ELF-1 (cell line): ENCODE measurements around the gene SUN2.

Experiments
- DNase-seq: peaks from one replicate; pipeline ENCODE4 v3.0.0-alpha.2; 2016; ENCODE audit warnings: low read depth, low spot score

SUN2 gene

GRCh38 chr22:38753948-38754750, 1.6 kb downstream of the SUN2 start:
- peak; percentile 55 for DNase-seq

DNA sequence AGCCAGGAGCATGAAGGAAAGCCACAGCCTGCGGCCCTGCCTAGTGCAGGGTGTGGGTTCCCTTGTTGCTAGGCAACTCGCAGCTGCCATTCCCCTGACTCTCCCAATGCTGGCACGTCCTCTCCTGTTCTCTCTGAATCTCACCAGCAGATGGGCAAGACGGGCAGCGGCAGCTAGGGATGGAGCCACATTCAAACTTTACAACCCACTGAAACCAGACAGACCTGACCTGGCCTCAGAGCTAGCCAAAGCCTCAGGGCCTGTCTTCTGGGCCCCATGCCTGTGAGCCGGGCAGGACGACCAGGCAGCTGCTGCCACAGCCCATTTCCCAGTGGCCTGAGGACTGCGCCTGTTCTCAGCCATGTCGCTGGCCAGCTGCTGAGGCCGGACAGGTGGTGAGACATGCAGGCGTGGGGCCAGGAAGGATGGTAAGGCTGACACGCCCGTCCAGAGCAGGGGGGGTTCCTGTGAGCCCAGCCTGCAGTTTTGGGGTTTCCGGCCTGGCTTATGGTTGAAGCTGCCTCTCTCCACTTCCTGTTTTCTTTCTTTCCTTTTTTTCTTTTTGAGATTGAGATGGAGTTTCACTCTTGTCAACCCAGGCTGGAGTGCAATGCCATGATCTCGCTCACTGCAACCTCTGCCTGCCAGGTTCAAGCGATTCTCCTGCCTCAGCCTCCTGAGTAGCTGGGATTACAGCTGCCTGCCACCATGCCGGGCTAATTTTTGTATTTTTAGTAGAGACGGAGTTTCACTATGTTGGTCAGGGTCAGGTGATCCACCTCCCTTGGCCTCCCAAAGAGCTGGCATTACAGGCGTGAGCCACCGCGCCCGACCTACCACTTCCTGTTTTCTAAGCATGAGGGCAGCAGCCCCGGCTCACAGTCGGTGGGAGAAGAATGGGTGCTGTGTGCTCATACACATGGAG, 4.1 kb downstream of the SUN2 start:
- no peak for DNase-seq

- no peak for DNase-seq
These were observed 4.8 kb downstream of the SUN2 start for GRCh38 chr22:38751066-38751421.

DNA sequence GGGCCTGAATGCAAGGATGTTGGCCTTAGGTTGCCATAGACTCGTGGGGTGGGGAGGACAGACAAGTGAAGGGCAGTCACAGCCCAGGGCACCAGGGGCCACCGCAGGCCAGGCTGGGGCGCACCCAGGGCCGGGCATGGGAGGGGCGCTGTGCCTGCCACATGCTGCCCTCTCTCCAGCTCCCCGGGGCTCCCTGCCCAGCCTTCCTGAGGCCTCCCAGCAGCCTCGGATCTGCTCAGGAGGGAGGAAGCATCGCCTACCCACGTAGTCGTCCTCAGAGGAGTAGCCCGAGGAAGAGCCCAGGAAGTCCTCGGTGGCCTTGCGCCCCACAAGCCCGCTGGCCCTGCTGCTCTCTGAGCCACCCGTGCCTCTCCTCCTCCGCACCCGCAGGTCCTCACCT, 5.2 kb downstream of the SUN2 start:
- DNase-seq = no peak

DNA sequence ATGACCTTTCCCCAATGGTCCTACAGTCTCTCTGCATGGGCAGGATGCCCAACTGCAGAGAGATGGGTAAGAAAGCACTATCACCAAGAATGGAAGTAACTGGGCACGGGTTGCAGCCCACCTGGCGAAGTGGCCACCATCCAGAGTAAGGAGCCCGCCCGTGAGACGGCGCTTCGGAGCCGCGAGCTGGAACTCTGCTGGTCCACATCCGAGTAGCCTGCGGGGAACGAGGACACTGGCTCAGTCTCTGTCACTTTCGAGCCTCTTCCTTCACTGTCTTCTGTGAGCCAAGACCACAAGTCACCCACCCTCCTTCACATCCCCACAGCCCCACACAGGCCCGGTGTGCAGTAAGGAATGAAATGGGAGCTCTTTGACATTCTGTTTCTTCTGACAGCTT, 5.7 kb downstream of the SUN2 start:
- no peak for DNase-seq

DNA sequence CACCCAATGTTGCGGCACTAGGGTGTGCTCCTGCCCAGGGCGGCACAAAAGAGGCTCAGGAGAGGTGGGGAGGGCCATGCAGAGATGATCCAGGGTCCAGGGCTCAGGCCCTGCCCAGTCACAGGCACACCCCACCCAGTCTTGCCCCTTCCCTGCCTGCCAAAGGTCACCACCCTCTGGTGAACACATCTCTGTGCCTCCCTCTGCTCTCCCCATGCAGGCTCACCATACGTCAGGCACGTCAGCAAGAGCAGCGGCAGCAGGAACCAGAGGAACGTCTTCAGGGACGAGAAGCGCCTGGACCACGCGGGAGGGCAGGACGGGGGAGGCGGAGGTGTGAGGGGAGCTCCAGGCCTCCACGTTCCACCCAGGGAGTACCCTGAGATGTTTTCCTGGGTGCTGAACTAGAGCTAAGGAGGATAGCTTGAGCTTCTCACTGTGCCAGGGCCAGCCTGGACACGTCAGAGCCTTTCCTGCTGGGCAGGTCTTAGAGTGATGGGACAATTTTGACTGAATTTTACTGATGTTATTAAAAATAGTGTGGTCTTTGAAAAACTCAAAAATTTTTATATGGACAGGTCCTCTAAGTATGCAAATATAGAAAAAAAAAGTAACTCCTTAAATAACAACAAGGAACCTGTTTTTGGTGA, 7.2 kb downstream of the SUN2 start:
- DNase-seq = no peak

DNA sequence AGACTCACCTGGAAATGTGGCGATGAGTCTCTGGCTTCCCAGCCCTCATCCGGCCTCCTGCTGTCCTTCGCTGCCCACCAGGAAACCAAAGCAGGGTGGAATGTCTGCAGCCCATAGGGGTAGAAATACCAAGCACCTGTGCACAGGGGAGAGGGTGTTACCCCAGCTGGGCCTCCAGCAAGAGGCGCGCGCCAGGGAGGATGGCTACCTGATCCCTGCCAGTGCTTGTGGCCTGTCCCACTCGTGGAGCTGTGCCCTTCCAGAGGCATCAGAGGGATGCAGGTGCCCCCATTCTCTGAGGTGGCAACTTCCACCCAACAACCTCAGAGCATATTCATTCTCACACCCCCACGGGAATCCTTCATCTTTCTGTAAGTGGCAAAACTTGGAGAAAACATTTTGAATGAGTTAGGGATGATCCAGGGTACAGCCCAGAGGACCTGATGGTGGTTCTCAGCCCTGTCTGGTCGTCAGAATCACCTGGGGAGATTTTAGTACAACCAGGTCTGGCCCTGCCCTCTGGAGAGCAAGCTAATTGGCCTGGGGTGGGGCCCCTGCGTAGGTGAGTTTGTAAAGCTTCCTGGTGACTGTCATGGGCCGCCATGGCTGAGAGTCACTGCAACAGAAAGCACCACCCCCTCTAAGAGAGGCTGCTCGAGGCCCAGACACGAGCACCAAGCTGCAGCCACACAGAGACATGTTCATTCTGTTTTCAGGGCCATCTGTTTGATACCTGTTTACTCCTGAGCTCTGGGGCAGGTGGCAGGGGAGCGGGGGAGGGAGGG, 9.9 kb downstream of the SUN2 start:
- DNase-seq = no peak

GRCh38 chr22:38744981-38745380, 10.8 kb downstream of the SUN2 start:
- no peak for DNase-seq

DNA sequence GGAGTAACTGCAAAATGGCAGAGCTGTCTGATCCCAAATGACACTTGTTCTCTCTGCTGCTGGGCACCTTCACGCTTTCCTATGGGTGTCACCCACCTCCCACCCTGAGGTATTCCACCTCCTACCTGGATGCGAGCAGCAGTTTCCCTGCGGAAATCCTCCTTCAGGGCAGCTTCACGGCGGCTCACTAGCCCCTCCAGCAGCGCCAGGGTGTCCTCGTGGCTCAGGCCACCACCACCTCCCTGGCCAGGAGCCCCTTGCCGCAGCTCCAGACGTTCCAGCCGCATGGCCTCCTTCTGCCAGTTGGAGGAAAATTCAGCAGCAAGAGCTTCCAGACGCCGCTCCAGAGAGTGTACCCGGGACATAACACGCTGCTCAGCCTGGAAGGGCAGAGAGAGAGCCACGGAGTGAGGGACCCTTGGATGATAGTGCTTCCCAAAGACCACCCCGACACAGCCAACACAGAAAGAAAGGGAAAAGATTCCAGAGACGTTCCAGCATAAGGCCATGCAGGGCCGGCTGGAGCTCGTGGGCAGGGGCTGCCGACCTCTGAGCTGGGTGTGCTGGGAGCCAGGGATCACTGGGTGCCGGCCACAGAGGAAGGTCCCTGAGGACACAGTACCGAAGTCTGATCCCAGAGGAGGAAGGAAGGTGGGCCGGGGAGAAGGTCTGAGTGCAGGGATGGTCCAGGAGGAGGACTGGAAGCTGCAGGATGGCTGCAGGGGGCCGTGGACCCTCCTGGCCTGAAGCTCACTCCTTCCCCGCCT, 13.4 kb downstream of the SUN2 start:
- DNase-seq = no peak

DNA sequence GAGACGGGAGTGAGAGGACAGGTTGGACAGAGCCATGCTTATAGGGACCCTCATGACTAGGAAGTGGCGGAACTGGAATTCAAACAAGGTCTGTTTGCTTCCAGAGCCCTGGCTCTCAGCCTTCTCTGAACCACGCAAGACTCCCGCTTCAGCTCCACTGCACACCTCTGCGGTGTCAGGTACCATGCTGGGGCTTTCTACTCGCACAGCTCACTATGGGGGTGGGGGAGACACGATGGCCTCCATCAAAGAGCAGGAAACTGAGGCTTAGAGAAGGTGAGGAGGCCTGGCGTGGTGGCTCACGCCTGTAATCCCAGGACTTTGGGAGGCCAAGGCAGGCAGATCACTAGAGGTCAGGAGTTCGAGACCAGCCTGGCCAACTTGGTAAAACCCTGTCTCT, 14.2 kb downstream of the SUN2 start:
- DNase-seq = no peak

DNA sequence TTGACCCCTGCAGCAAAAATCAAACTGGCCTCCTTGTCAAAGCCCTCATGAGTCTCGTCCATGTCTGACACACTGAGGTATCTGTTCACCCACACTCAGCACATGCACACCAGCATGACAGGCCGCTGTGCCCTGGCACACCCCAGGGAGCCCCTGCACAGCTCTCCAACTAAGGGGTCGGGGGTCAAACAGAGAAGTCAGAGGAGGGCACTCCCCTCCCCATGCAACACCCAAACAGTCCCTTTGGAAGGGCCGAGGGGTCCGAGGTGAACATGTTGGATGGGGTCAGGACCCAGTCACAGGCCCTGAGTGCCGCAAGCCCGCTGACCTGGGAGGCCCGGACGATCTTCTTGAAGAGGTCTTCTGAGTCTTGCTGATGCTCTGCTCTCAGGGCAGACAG, 14.6 kb downstream of the SUN2 start:
- no peak for DNase-seq

- DNase-seq = no peak
These were observed 15.0 kb downstream of the SUN2 start for GRCh38 chr22:38740754-38741153.

- no peak for DNase-seq
These were observed 15.6 kb downstream of the SUN2 start for GRCh38 chr22:38740116-38740723.

DNA sequence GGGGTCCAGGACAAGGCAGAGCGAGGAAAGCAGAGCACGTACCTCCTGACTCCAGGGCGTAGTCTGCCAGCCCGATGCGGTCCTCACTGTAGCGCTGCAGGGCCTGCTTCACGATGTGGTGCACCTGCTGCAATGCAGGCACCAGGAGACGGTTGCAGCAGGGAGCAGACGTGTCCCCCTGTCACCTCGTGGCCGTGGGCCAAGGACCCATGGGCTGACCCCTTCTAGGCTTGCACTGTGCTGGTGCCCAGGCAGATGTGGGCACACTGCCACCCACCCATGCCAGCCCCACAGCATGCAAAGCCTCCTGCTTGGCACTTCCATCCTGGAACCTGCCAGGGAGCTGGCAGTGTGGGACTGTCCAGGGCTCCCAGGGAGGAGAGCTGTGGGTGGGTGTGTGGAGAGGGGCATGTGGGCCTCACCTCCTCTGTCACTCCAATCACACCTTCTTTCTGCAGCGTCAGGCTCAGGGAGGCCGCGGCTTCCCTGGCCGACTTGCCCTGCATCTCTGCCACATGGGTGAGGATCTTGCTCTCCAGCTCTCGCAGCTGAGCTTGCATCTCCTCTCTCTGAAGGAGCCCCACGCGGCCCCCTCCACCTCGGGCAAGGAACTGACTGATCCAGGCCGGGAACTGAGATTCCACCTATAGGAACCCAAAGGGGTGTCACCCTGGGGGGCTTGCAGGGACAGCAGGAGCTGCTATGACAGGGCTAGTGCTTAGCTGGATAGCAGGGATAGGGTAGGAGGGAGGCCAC, 16.3 kb downstream of the SUN2 start:
- DNase-seq = no peak

GRCh38 chr22:38738475-38739070, 17.2 kb downstream of the SUN2 start:
- DNase-seq = no peak

GRCh38 chr22:38737302-38738060, 18.3 kb downstream of the SUN2 start:
- DNase-seq = no peak

DNA sequence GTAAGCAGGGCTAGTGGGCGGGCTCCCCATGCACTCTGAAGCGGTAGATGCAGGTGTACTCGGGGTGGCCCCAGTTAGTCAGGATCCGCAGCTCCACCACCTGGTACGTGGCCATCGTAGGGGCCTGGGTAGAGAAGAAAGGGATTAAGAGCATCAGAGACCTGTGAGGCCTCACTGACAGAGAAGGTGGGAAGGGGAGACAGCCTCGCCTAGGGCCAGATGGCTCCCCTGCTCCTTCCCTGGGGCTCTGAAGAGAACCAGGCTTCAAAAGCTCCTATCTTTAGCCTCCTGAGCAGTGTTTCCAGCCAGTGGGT, 19.6 kb downstream of the SUN2 start:
- no peak for DNase-seq

GRCh38 chr22:38735465-38736256, 20.1 kb downstream of the SUN2 start:
- DNase-seq = no peak
